GM12878 (cell line): Measurements from ENCODE around the gene S100A9. TPM values are rescaled to one million over a fixed set of nuclear protein-coding genes. Genes with fewer than 3 reads are reported as not detected.

Source experiments
- ATAC-seq: fragments of 200-7000 bp; cut with Tn5 transposase; 3 replicates; pipeline ENCODE4 v1.9.1; 2020; ENCODE audit warnings: mild to moderate bottlenecking, moderate library complexity
- BruUV-seq: library from RNA; stranded (reverse); fragments of 400-500 nt; replicated peaks from 2 replicates; lab custom pipeline; 2021; lab: Mats Ljungman, UMichigan
- CTCF ChIA-PET: fragments of 300-600 bp; sonication (Branson Sonifier 250); formaldehyde crosslinking; extraction: SDS; loops from one replicate; lab custom pipeline; 2021; ENCODE audit warnings: inconsistent platforms; lab: Yijun Ruan, JAX
- POLR2A ChIA-PET: fragments of 350-600 bp; formaldehyde crosslinking; extraction: SDS; loops from one replicate; lab custom pipeline; 2021; ENCODE audit warnings: inconsistent platforms; lab: Charles Lee
- RAD21 ChIA-PET: fragments of 300-600 bp; sonication (Branson Sonifier 250); formaldehyde crosslinking; loops from one replicate; lab custom pipeline; 2023; ENCODE audit warnings: antibody characterized with exemption; ENCODE audit not compliant: unreplicated experiment; lab: Charles Lee
- SMC1A ChIA-PET: fragments of 300-600 bp; sonication (Branson Sonifier 250); formaldehyde crosslinking; loops from one replicate; lab custom pipeline; 2023; ENCODE audit not compliant: unreplicated experiment, uncharacterized antibody; lab: Charles Lee
- DNase-seq: peaks from one replicate; pipeline ENCODE4 v3.0.0-alpha.2; 2011; ENCODE audit warnings: low read depth, low spot score
- FAIRE-seq: peaks from 3 replicates; lab custom pipeline; 2011; peaks lifted over from hg19 to GRCh38; lab: Jason Lieb, UNC
- H2AFZ ChIP-seq: 2 replicates; pipeline ENCODE4 v1.6.0; 2011; ENCODE audit warnings: low read depth, low read length, control low read depth; ENCODE audit not compliant: control insufficient read depth
- H3K27ac ChIP-seq: 2 replicates; pipeline ENCODE4 v1.5.1; 2011; ENCODE audit warnings: control low read depth; ENCODE audit not compliant: control insufficient read depth, insufficient read depth
- H3K27me3 ChIP-seq, 2 experiments: replicated peaks in 1 of 2; 2 replicates each; pipeline versions ENCODE4 v1.6.0 to v1.6.1; 2011; ENCODE audit warnings: low read length in 1 of 2; ENCODE audit not compliant: control insufficient read depth in 2 of 2, insufficient read depth in 2 of 2
- H3K36me3 ChIP-seq, 2 experiments: 2 replicates each; pipeline ENCODE4 v1.5.1; 2011; ENCODE audit warnings: low read length in 1 of 2; ENCODE audit not compliant: control insufficient read depth in 2 of 2, insufficient read depth in 2 of 2
- H3K4me1 ChIP-seq: 2 replicates; pipeline ENCODE4 v1.6.1; 2011; ENCODE audit warnings: mild to moderate bottlenecking, low read length, moderate library complexity, mixed read lengths; ENCODE audit not compliant: control insufficient read depth, insufficient read depth
- H3K4me2 ChIP-seq: 2 replicates; pipeline ENCODE4 v1.6.0; 2011; ENCODE audit warnings: control low read depth; ENCODE audit not compliant: control insufficient read depth, insufficient read depth
- H3K4me3 ChIP-seq: fragments of 200-600 bp; sonication (generic); 2 replicates; pipeline ENCODE4 v1.5.1; 2016
- H3K79me2 ChIP-seq: 2 replicates; pipeline ENCODE4 v1.6.0; 2011; ENCODE audit warnings: low read length; ENCODE audit not compliant: control insufficient read depth, insufficient read depth
- H3K9ac ChIP-seq: 2 replicates; pipeline ENCODE4 v1.8.0; 2011; ENCODE audit warnings: low read length, control low read depth, mixed read lengths; ENCODE audit not compliant: control insufficient read depth, insufficient read depth
- H3K9me3 ChIP-seq: replicated peaks from 3 replicates; pipeline ENCODE4 v1.5.1; 2011; ENCODE audit warnings: mild to moderate bottlenecking, low read length; ENCODE audit not compliant: control insufficient read depth, insufficient read depth
- H4K20me1 ChIP-seq: 2 replicates; pipeline ENCODE4 v1.6.0; 2011; ENCODE audit not compliant: control insufficient read depth, insufficient read depth
- BMI1 ChIP-seq: fragments of 450-650 bp; IDR thresholded peaks from 2 replicates; pipeline ENCODE4 v1.6.1; 2016; ENCODE audit warnings: mild to moderate bottlenecking, moderate library complexity, borderline replicate concordance
- HDGF ChIP-seq: fragments of 450-650 bp; IDR thresholded peaks from 2 replicates; pipeline ENCODE4 v1.6.1; 2016; ENCODE audit warnings: antibody characterized with exemption
- POLR2A ChIP-seq: IDR thresholded peaks from 2 replicates; pipeline ENCODE4 v1.6.1; 2011; ENCODE audit warnings: low read depth, mild to moderate bottlenecking, low read length
- RAD21 ChIP-seq: IDR thresholded peaks from 2 replicates; pipeline ENCODE4 v1.6.1; 2011; ENCODE audit warnings: mild to moderate bottlenecking, low read depth, low read length, moderate library complexity; ENCODE audit not compliant: insufficient read depth
- RAD51 ChIP-seq: fragments of 450-650 bp; IDR thresholded peaks from 2 replicates; pipeline ENCODE4 v1.6.1; 2016; ENCODE audit warnings: moderate library complexity, mild to moderate bottlenecking, inconsistent platforms
- SMC3 ChIP-seq: IDR thresholded peaks from 2 replicates; pipeline ENCODE4 v1.6.1; 2011; ENCODE audit warnings: low read length, improper control_type of control experiment, borderline replicate concordance
- SREBF1 ChIP-seq: IDR thresholded peaks from 2 replicates; pipeline ENCODE4 v1.6.1; 2012; ENCODE audit warnings: mild to moderate bottlenecking, low read length
- ZNF217 ChIP-seq: fragments of 450-650 bp; IDR thresholded peaks from 2 replicates; pipeline ENCODE4 v1.6.1; 2017; ENCODE audit warnings: antibody characterized with exemption, mild to moderate bottlenecking
- ZNF274 ChIP-seq: IDR thresholded peaks from one replicate; pipeline ENCODE4 v1.8.0; 2011; ENCODE audit not compliant: insufficient read length, insufficient read depth
- WGBS: methylation state at CpG from one replicate; pipeline ENCODE4 v1.1.6; 2016; ENCODE audit warnings: low lambda C conversion rate; ENCODE audit not compliant: insufficient replicate concordance, insufficient coverage; ENCODE audit errors: missing lambda C conversion rate; 5-methylcytosine and 5-hydroxymethylcytosine counted together
- in situ Hi-C: fragments of 300-500 bp; cut with MboI; formaldehyde crosslinking; loops from 9 replicates; pipeline ENCODE4 v1.14.3; 2018; ENCODE audit warnings: mixed read lengths
- intact Hi-C: fragments of 100-400 bp; cut with micrococcal nuclease; formaldehyde crosslinking; loops from one replicate; pipeline ENCODE4 v1.14.2; 2022; ENCODE audit not compliant: unreplicated experiment
- polyA plus RNA-seq, 11 experiments: library from polyadenylated mRNA; depleted of rRNA in 4 of 11; unstranded in 6 of 11; stranded (reverse) in 5 of 11; fragments of >200 nt; fragmentation: Nextera tagmentation in 4 of 11; fragmentation: Illumina TruSeq in 1 of 11; extraction: Ambion mirVana in 4 of 11; extraction: Trizol in 1 of 11; gene quantifications; 1 replicate in 1 of 11; 2 replicates in 10 of 11; pipeline versions ENCODE4 v1.2.1 to v1.2.3, GENCODE V29; 2011 to 2016; ENCODE audit warnings: inconsistent platforms in 2 of 11, missing spikeins in 2 of 11, low read depth in 1 of 11
- total RNA-seq, 4 experiments: library from RNA; depleted of rRNA in 3 of 4; stranded (reverse); fragments of >200 nt in 3 of 4; fragmentation: Illumina TruSeq in 1 of 4; extraction: Trizol in 1 of 4; gene quantifications; 2 replicates each; pipeline versions ENCODE4 v1.2.1 to v1.2.3, GENCODE V29; 2013 to 2021
- TF ChIP-seq, protein P1 (sequence below): IDR thresholded peaks from 2 replicates; pipeline ENCODE4 v1.6.1; 2012; ENCODE audit warnings: mild to moderate bottlenecking, low read depth, low read length
- TF ChIP-seq, protein P2 (sequence below), 3 experiments: IDR thresholded peaks in 2 of 3; conservative IDR thresholded peaks in 1 of 3; 2 replicates each; pipeline ENCODE4 v1.5.1; 2011; ENCODE audit warnings: low read depth in 3 of 3, low read length in 3 of 3, mild to moderate bottlenecking in 3 of 3, control low read depth in 2 of 3, moderate library complexity in 2 of 3, inconsistent platforms in 1 of 3, mixed read lengths in 1 of 3; ENCODE audit not compliant: control insufficient read depth in 2 of 3, insufficient read depth in 1 of 3; ENCODE audit errors: extremely low read depth in 1 of 3
- TF ChIP-seq, protein P3 (sequence below): IDR thresholded peaks from 2 replicates; pipeline ENCODE4 v1.6.1; 2012; ENCODE audit warnings: low read depth, low read length, improper control_type of control experiment
- TF ChIP-seq, protein P4 (sequence below): IDR thresholded peaks from 2 replicates; pipeline ENCODE4 v1.6.1; 2011; ENCODE audit warnings: borderline replicate concordance, low read depth, mild to moderate bottlenecking, moderate library complexity, mixed read lengths, low read length; ENCODE audit not compliant: insufficient read depth; ENCODE audit errors: extremely low read length

S100A9 gene
- total and polyA plus RNA-seq, 10 of the 15 experiments (the other 5 are each of a cell fraction or from before 2014, with no cell fraction given) = 0.22 to 1.7 (median 0.49) TPM; not detected in 3

DNA sequence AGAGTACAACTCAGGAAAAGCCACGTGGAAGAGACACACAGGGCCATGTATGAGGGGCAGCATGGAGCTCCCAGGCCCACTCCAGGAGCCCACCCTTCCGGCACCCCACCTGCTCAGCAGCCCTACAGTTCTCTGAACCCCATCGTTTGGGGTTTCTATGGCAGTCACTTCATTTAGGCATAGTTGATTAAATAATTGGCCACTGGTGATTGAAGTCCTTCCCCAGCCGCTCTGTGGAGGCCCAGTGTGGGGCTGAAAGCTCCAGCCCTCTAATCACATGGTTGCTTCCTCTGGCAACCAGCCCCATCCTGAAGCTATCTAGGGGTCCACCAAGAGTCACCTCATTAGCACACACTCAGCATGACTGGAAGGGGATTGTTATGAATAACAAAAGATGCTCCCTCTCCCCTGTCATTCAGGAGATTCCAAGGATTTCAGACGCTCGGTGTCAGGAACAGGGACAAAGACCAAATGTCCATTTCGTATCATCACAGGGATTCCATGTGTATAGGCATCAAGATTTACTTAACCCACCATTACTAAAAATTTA lies 46.5 kb downstream of the S100A9 start (continued):
- TF ChIP-seq, protein P1, sequence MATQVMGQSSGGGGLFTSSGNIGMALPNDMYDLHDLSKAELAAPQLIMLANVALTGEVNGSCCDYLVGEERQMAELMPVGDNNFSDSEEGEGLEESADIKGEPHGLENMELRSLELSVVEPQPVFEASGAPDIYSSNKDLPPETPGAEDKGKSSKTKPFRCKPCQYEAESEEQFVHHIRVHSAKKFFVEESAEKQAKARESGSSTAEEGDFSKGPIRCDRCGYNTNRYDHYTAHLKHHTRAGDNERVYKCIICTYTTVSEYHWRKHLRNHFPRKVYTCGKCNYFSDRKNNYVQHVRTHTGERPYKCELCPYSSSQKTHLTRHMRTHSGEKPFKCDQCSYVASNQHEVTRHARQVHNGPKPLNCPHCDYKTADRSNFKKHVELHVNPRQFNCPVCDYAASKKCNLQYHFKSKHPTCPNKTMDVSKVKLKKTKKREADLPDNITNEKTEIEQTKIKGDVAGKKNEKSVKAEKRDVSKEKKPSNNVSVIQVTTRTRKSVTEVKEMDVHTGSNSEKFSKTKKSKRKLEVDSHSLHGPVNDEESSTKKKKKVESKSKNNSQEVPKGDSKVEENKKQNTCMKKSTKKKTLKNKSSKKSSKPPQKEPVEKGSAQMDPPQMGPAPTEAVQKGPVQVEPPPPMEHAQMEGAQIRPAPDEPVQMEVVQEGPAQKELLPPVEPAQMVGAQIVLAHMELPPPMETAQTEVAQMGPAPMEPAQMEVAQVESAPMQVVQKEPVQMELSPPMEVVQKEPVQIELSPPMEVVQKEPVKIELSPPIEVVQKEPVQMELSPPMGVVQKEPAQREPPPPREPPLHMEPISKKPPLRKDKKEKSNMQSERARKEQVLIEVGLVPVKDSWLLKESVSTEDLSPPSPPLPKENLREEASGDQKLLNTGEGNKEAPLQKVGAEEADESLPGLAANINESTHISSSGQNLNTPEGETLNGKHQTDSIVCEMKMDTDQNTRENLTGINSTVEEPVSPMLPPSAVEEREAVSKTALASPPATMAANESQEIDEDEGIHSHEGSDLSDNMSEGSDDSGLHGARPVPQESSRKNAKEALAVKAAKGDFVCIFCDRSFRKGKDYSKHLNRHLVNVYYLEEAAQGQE = no peak
- TF ChIP-seq, all 136 proteins: peak for 0

DNA sequence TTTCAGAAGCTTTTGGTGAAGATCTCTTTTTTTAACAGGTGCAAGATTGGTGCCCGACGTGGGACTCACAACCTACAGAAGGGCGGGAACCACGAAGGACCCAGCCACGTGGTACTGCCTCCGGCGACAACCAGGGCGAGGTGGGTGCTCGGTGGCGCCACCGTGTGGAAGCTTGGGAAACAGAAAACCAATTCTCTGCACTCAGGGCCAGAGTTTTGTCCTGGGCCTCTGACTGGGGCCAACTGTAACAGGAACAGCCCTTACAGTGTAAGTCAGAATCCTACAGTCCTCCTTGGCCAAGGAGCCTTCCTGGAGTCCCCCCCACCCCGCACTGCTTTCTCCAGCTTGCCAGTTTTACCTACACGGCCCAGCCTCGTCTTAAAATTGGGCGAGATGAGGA lies 47.1 kb downstream of the S100A9 start:
- peak; percentile 81 for ATAC-seq

More for the DNA sequence above, 47.1 kb downstream of the S100A9 start:
- in situ Hi-C loops (no loop called here), intact Hi-C loops (loop anchor here (1.0 to 5.0 kb wide), 2 partner anchors 49 to 93 kb away; no protein-coding TSS in a partner anchor)
- ChIA-PET RAD21 (no interaction called here), POLR2A (no interaction called here), CTCF (interaction anchor here (0.6 to 6.8 kb wide), 6 partner anchors 9 to 366 kb away, joined by 3 to 44 read pairs (median 4); partner anchors contain the start of gene PGLYRP4), SMC1A (no interaction called here)
- Histone ChIP-seq H3K9me3 (no peaks in the 10 kb centered on the region), H3K36me3 (no peaks in the 10 kb centered on the region), H3K4me3 (no peak overlapping the region), H3K9ac (no peak overlapping the region), H3K79me2 (no peaks in the 10 kb centered on the region), H3K4me2 (no peak overlapping the region), H3K27me3 (peaks cover 0 to 2% of the 10 kb centered on the region in 2 experiments; a peak in 1 of 4 replicates), H3K4me1 (no peaks in the 10 kb centered on the region), H2AFZ (no peak overlapping the region), H3K27ac (no peak overlapping the region), H4K20me1 (no peaks in the 10 kb centered on the region)
- BruUV-seq = no TSS peak
- TF ChIP-seq, protein P2, sequence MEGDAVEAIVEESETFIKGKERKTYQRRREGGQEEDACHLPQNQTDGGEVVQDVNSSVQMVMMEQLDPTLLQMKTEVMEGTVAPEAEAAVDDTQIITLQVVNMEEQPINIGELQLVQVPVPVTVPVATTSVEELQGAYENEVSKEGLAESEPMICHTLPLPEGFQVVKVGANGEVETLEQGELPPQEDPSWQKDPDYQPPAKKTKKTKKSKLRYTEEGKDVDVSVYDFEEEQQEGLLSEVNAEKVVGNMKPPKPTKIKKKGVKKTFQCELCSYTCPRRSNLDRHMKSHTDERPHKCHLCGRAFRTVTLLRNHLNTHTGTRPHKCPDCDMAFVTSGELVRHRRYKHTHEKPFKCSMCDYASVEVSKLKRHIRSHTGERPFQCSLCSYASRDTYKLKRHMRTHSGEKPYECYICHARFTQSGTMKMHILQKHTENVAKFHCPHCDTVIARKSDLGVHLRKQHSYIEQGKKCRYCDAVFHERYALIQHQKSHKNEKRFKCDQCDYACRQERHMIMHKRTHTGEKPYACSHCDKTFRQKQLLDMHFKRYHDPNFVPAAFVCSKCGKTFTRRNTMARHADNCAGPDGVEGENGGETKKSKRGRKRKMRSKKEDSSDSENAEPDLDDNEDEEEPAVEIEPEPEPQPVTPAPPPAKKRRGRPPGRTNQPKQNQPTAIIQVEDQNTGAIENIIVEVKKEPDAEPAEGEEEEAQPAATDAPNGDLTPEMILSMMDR (IDR thresholded peaks at IDR 0.05 in 2 of 3, conservative IDR thresholded peaks at IDR 0.05 in 1 of 3; ENCODE audit: control insufficient read depth in 2 of 3, extremely low read depth in 1 of 3, insufficient read depth in 1 of 3, low read depth in 3 of 3, low read length in 3 of 3) = peak; percentile 44 to 55 (median 51); a peak in 5 of 6 replicates
- TF ChIP-seq RAD51 (peak; percentile 52; the same call in 1 of the 2 replicates), BMI1 (no peak), ZNF217 (no peak), RAD21 (0 out of 2 replicates have a peak, but pooled peaks have one; percentile 34), POLR2A (no peak), SREBF1 (no peak), SMC3 (peak; percentile 56; the same call in 1 of the 2 replicates), ZNF274 (no peak), HDGF (no peak)
- TF ChIP-seq, protein P3, sequence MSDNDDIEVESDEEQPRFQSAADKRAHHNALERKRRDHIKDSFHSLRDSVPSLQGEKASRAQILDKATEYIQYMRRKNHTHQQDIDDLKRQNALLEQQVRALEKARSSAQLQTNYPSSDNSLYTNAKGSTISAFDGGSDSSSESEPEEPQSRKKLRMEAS = peak; percentile 79
- TF ChIP-seq, protein P4, sequence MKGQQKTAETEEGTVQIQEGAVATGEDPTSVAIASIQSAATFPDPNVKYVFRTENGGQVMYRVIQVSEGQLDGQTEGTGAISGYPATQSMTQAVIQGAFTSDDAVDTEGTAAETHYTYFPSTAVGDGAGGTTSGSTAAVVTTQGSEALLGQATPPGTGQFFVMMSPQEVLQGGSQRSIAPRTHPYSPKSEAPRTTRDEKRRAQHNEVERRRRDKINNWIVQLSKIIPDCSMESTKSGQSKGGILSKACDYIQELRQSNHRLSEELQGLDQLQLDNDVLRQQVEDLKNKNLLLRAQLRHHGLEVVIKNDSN = peak; percentile 67
- 18% methylated on average over 15 of the region's 15 CpGs for WGBS
- no peak for DNase-seq
- FAIRE-seq = no peak
